NT2/D1 (cell line): Measurements from ENCODE around the gene TMC2.

Source experiments
- YY1 ChIP-seq: IDR thresholded peaks from 2 replicates; pipeline ENCODE4 v1.6.1; 2011; ENCODE audit not compliant: insufficient read length, insufficient read depth
- ZNF274 ChIP-seq: IDR thresholded peaks from 2 replicates; pipeline ENCODE4 v1.6.1; 2011; ENCODE audit warnings: mild to moderate bottlenecking, low read depth, low read length

- TF ChIP-seq YY1 (no peak), ZNF274 (no peak)
Measured at GRCh38 chr20:2516399-2516798, 20.0 kb upstream of the TMC2 start.
